Thoracic aorta (tissue), 2 donors: Measurements from ENCODE around the gene FILIP1. TPM values are rescaled to one million over a fixed set of nuclear protein-coding genes. Genes with fewer than 3 reads are reported as not detected.

ENCODE experiments used
- ATAC-seq: fragments of 150-250 bp; one replicate; pipeline ENCODE4 v1.8.0; 2017; ENCODE audit warnings: low read depth; ENCODE audit not compliant: insufficient number of reproducible peaks, low FRiP score
- DNase-seq: peaks from one replicate; pipeline ENCODE4 v3.0.0-alpha.2; 2020; ENCODE audit warnings: low spot score
- H3K27ac ChIP-seq, 2 donors: fragments of 200-600 bp; sonication (generic); 1 replicate in 1 of 2; 2 replicates in 1 of 2; pipeline ENCODE4 v1.5.1; 2016; ENCODE audit warnings: mild to moderate bottlenecking in 2 of 2, moderate library complexity in 2 of 2
- H3K27me3 ChIP-seq: fragments of 200-600 bp; sonication (generic); replicated peaks from 2 replicates; pipeline ENCODE4 v1.6.0; 2016; ENCODE audit warnings: mild to moderate bottlenecking; ENCODE audit not compliant: insufficient read depth
- H3K36me3 ChIP-seq: fragments of 200-600 bp; sonication (generic); one replicate; pipeline ENCODE4 v1.5.1; 2016
- H3K4me1 ChIP-seq, 2 donors: fragments of 200-600 bp; sonication (generic); 1 replicate in 1 of 2; 2 replicates in 1 of 2; pipeline versions ENCODE4 v1.5.1 to v1.6.0; 2016; ENCODE audit warnings: low read depth in 2 of 2, mild to moderate bottlenecking in 1 of 2; ENCODE audit not compliant: control insufficient read depth in 1 of 2
- H3K4me3 ChIP-seq: fragments of 200-600 bp; sonication (generic); 2 replicates; pipeline ENCODE4 v1.5.1; 2016; ENCODE audit warnings: mild to moderate bottlenecking
- H3K9me3 ChIP-seq: fragments of 200-600 bp; sonication (generic); 2 replicates; pipeline ENCODE4 v1.5.1; 2016
- CTCF ChIP-seq: fragments of 200-600 bp; sonication (generic); IDR thresholded peaks from one replicate; pipeline ENCODE4 v1.5.1; 2019; ENCODE audit warnings: antibody characterized with exemption
- total RNA-seq, 2 donors: library from RNA; depleted of rRNA; stranded (reverse); fragments of >200 nt; gene quantifications; one replicate each; pipeline versions ENCODE4 v1.1.0 to v1.2.3, GENCODE V29; 2016

Gene FILIP1
- total RNA-seq, 2 donors from 2014 or later: 23.4 to 43.8 TPM

DNA sequence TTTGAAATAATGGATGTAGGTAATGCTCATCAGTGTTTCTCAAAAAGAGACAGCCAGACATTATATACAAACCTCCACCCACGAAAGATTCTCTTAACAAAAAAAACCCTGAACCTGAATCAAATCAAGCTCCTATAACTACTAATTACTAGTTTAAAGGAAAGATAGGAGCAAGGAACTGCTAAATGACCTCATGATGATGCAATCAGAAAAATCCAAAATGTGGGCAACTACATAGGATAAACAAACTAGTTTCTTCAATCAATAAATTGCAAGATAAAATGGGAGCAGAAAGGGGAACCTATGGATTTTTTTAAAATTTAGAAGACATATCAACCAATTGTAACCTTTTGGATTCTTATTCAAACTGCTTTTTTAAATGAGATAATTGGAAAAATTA, 165.8 kb downstream of the FILIP1 start:
- TF ChIP-seq CTCF: no peak
- H3K9me3 ChIP-seq: no peaks in the 10 kb centered on the region
- no peaks in the 10 kb centered on the region for H3K27me3 ChIP-seq
- H3K36me3 ChIP-seq: no peaks in the 10 kb centered on the region
- no peak overlapping the region for H3K4me3 ChIP-seq
- ATAC-seq: no peak
- no peaks in the 10 kb centered on the region for H3K4me1 ChIP-seq
- H3K27ac ChIP-seq: no peak overlapping the region
- no peak for DNase-seq

DNA sequence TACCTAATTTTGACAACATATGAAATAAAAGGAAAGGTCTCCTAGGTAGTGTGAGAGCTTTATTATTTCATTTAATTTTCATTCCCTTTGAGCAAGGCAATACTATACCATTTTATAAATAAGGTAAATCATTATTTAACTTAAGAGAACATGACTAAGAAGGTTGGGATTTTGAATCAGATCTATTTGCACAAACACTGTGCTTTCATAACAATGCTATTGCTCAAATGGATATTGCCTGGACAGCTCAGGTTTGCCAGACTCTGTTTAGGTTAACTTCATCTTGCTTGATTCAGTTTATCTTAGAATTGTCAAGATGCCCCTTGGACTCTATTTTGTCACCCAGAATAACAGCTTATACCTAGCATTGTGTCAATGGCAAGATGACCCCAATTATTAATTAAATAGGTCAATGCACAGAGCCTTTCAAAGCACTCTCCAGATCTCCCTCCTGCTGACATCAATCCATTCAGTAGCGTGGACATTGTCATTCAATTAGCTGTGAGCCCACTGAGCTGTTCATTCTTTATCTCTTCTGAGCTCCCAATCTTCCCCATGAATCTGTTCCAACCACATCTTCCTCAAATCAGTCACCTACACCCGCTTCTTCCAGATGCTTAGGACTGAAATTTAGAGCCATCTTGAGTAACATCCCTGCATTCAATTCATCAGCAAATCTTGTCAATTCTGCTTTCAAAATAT, 166.9 kb downstream of the FILIP1 start:
- no peaks in the 10 kb centered on the region for H3K27me3 ChIP-seq
- no peak for ATAC-seq

GRCh38 chr6:75318900-75319299, 174.7 kb downstream of the FILIP1 start:
- Histone ChIP-seq H3K27me3 (no peaks in the 10 kb centered on the region), H3K9me3 (no peaks in the 10 kb centered on the region), H3K27ac (no peak overlapping the region), H3K4me3 (no peak overlapping the region), H3K4me1 (peaks cover 12 to 20% of the 10 kb centered on the region in 2 donors), H3K36me3 (no peaks in the 10 kb centered on the region)
- ATAC-seq (no peak), DNase-seq (no peak)
- no peak for TF ChIP-seq CTCF

More for the DNA sequence above, 166.9 kb downstream of the FILIP1 start:
- Histone ChIP-seq H3K36me3 (no peaks in the 10 kb centered on the region), H3K4me3 (no peak overlapping the region), H3K27ac (no peak overlapping the region), H3K4me1 (no peaks in the 10 kb centered on the region), H3K9me3 (no peaks in the 10 kb centered on the region)
- TF ChIP-seq CTCF: no peak
- no peak for DNase-seq

GRCh38 chr6:75317503-75318206, 175.9 kb downstream of the FILIP1 start:
- TF ChIP-seq CTCF: no peak
- H3K27ac ChIP-seq: peak overlapping the region in 1 of 2 donors; percentile 37
- H3K27me3 ChIP-seq: no peaks in the 10 kb centered on the region
- H3K4me1 ChIP-seq: peaks cover 12 to 20% of the 10 kb centered on the region in 2 donors
- no peaks in the 10 kb centered on the region for H3K36me3 ChIP-seq
- ATAC-seq (peak; percentile 68), DNase-seq (no peak)
- H3K9me3 ChIP-seq: no peaks in the 10 kb centered on the region
- H3K4me3 ChIP-seq: peak overlapping the region; percentile 25

DNA sequence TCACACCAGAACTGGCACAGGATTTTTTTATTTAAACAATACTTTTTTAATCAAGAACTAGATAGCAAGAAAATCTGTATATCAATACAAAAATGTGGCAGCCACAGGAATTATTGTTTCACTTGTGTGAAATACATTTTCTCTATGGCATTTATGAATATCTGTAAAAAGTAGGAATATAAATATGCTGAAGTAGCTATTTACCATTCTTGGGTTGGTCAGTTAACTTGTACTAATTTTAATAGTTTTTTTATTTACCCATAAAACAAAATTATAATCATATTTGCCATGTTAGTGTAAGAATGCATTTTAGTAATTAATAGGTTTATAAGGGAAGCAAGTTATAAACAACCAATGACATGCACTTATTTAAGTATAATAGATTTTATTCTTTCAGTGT, 177.6 kb downstream of the FILIP1 start:
- peaks cover 12 to 20% of the 10 kb centered on the region in 2 donors for H3K4me1 ChIP-seq
- H3K9me3 ChIP-seq: no peaks in the 10 kb centered on the region
- H3K36me3 ChIP-seq: no peaks in the 10 kb centered on the region
- no peak for ATAC-seq
- no peak overlapping the region for H3K27ac ChIP-seq
- no peaks in the 10 kb centered on the region for H3K27me3 ChIP-seq
- no peak for DNase-seq
- no peak overlapping the region for H3K4me3 ChIP-seq
- no peak for TF ChIP-seq CTCF
